ENCODE results near the gene ADCY3.

ADCY3 gene

GRCh38 chr2:24844023-24844685 lies 75.9 kb downstream of the ADCY3 start:
- ChIA-PET CTCF (interaction anchor here (1.0 to 1.3 kb wide), 4 partner anchors 13 to 422 kb away, joined by 3 to 4 read pairs (median 3); no protein-coding TSS in a partner anchor), POLR2A (no interaction called here)
- no peak for DNase-seq (ENCODE audit: extremely low spot score)
- TF ChIP-seq, protein P1, sequence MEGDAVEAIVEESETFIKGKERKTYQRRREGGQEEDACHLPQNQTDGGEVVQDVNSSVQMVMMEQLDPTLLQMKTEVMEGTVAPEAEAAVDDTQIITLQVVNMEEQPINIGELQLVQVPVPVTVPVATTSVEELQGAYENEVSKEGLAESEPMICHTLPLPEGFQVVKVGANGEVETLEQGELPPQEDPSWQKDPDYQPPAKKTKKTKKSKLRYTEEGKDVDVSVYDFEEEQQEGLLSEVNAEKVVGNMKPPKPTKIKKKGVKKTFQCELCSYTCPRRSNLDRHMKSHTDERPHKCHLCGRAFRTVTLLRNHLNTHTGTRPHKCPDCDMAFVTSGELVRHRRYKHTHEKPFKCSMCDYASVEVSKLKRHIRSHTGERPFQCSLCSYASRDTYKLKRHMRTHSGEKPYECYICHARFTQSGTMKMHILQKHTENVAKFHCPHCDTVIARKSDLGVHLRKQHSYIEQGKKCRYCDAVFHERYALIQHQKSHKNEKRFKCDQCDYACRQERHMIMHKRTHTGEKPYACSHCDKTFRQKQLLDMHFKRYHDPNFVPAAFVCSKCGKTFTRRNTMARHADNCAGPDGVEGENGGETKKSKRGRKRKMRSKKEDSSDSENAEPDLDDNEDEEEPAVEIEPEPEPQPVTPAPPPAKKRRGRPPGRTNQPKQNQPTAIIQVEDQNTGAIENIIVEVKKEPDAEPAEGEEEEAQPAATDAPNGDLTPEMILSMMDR (IDR thresholded peaks at IDR 0.05; ENCODE audit: control extremely low read depth, extremely low read depth, low read depth, missing control alignments): no peak

- POLR2A ChIA-PET: no interaction called here
- CTCF ChIA-PET: interaction anchor here (1.2 to 1.3 kb wide), 3 partner anchors 13 to 422 kb away, joined by 3 to 4 read pairs (median 3); no protein-coding TSS in a partner anchor
- no peak for DNase-seq (ENCODE audit: extremely low spot score)
- TF ChIP-seq, protein P1 (IDR thresholded peaks at IDR 0.05; ENCODE audit: control extremely low read depth, extremely low read depth, low read depth, missing control alignments): no peak
Observed at GRCh38 chr2:24843330-24843860, 76.6 kb downstream of the ADCY3 start.

GRCh38 chr2:24842081-24843050 lies 77.7 kb downstream of the ADCY3 start:
- DNase-seq (ENCODE audit: extremely low spot score): no peak
- CTCF ChIA-PET: interaction anchor here (1.2 to 2.8 kb wide), 3 partner anchors 15 to 421 kb away, joined by 3 to 12 read pairs (median 3); no protein-coding TSS in a partner anchor
- TF ChIP-seq, protein P1 (IDR thresholded peaks at IDR 0.05; ENCODE audit: control extremely low read depth, extremely low read depth, low read depth, missing control alignments): no peak
- POLR2A ChIA-PET: no interaction called here

- no peak for DNase-seq (ENCODE audit: extremely low spot score)
- TF ChIP-seq, protein P1 (IDR thresholded peaks at IDR 0.05; ENCODE audit: control extremely low read depth, extremely low read depth, low read depth, missing control alignments): no peak
- CTCF ChIA-PET: interaction anchor here (1.4 to 2.8 kb wide), 2 partner anchors 14 to 419 kb away, joined by 3 to 12 read pairs; no protein-coding TSS in a partner anchor
- POLR2A ChIA-PET: interaction anchor here (0.6 kb wide), 1 partner anchor 12 kb away, joined by 6 read pairs; no protein-coding TSS in a partner anchor
Observed at GRCh38 chr2:24840962-24841945, 78.8 kb downstream of the ADCY3 start.

DNA sequence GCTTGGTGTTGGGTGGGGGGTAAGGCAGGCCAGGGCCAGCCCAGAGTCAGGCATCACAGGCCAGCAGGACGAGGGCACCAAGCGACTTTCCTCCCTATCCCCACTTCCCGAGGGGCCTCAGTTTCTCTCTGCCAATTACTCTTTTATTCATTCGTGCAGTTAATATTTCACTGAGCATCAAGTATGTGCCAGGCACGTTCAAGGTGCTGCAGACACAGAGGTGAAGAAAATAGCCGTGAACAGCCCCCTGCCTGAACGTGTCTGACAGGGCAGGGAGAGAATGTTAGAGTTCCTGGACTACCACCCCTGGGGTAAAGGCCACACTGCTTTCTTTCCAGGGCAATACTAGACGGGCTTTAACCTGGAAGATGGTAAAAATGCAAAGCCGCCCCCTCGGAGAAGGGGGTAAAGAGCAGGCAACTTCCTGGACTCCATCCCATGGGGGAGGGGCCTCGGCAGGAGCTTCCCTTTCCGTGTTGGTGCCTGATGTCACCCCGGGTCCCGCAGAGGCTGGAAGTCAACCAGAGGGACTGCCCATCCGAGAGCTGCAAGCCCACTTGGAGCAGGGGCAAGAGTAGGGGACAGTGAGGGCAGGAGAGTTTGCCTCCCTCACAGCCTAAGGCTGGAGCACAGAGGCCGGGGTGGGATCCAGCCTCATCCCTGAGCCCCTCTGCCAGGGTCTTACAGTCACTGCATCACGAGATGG lies 79.7 kb downstream of the ADCY3 start:
- ChIA-PET CTCF (interaction anchor here (2.8 kb wide), 1 partner anchor 13 kb away, joined by 12 read pairs; no protein-coding TSS in a partner anchor), POLR2A (no interaction called here)
- TF ChIP-seq, protein P1 (IDR thresholded peaks at IDR 0.05; ENCODE audit: control extremely low read depth, extremely low read depth, low read depth, missing control alignments): no peak
- DNase-seq (ENCODE audit: extremely low spot score): no peak
